H1 (cell line): Measurements from ENCODE around the gene GPHB5. TPM values are rescaled to one million over a fixed set of nuclear protein-coding genes. Genes with fewer than 3 reads are reported as not detected.

Experiments
- CREB1 ChIP-seq: IDR thresholded peaks from 2 replicates; pipeline ENCODE4 v1.6.1; 2012; ENCODE audit warnings: inconsistent platforms
- JUN ChIP-seq: IDR thresholded peaks from 2 replicates; pipeline ENCODE4 v1.6.1; 2011; ENCODE audit warnings: low read depth, mild to moderate bottlenecking, improper control_type of control experiment, low read length
- JUND ChIP-seq: IDR thresholded peaks from 2 replicates; pipeline ENCODE4 v1.6.1; 2011; ENCODE audit warnings: mild to moderate bottlenecking, improper control_type of control experiment, low read length
- SP2 ChIP-seq: IDR thresholded peaks from 2 replicates; pipeline ENCODE4 v1.6.1; 2012; ENCODE audit warnings: mild to moderate bottlenecking, low read length, inconsistent platforms
- polyA plus RNA-seq, 7 experiments: library from polyadenylated mRNA; depleted of rRNA in 3 of 7; stranded (reverse) in 5 of 7; unstranded in 2 of 7; fragments of >200 nt in 5 of 7; fragments of 200-250 nt in 2 of 7; gene quantifications; 1 replicate in 5 of 7; 2 replicates in 1 of 7; 4 replicates in 1 of 7; pipeline versions ENCODE4 v1.2.1 to v1.2.3, GENCODE V29; 2011 to 2013; ENCODE audit warnings: missing spikeins in 2 of 7, mixed read lengths in 2 of 7
- total RNA-seq: library from RNA; stranded (reverse); fragmentation: NEBNext Ultra II Directional; extraction: Animal tissue kit (Norgen Biotek cat#: 25700); gene quantifications from 2 replicates; pipeline ENCODE4 v1.2.1, GENCODE V29; 2021

GPHB5 gene
- total and polyA plus RNA-seq, 2 of the 8 experiments (the other 6 are each of a cell fraction or from before 2014, with no cell fraction given): not detected

DNA sequence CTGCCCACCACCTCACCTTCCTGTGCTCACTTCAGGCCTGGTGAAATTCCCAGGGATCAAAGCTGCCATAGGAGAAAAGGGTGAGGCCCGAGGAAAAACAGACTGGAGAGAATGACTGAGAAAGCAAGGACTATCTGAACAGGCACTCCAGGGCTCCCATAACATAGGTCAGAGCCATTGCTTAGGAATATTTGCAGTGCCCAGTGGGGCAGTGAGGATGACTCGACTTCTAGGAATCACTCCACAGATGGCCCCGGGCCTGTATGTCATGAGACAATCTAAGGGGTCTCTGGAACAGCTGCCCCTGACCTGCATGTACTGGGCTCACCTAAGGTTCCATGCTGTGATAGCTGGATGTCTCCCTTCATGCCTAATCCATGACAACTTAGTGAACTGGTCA, 51.6 kb downstream of the GPHB5 start (continued):
- TF ChIP-seq CREB1 (no peak), SP2 (no peak), JUND (no peak), JUN (no peak)
- TF ChIP-seq, all 59 proteins: peak for 0
